Measurements from ENCODE around the gene SEC63. TPM values are rescaled to one million over a fixed set of nuclear protein-coding genes. Genes with fewer than 3 reads are reported as not detected.
"Not testable (repeated sequence)": the region's sequence is repeated elsewhere in the genome, so short reads cannot be mapped to it uniquely, and the experiment has no call there.

The SEC63 gene
- total RNA-seq, 1 experiment from 2014 or later, result 19.2 TPM

DNA sequence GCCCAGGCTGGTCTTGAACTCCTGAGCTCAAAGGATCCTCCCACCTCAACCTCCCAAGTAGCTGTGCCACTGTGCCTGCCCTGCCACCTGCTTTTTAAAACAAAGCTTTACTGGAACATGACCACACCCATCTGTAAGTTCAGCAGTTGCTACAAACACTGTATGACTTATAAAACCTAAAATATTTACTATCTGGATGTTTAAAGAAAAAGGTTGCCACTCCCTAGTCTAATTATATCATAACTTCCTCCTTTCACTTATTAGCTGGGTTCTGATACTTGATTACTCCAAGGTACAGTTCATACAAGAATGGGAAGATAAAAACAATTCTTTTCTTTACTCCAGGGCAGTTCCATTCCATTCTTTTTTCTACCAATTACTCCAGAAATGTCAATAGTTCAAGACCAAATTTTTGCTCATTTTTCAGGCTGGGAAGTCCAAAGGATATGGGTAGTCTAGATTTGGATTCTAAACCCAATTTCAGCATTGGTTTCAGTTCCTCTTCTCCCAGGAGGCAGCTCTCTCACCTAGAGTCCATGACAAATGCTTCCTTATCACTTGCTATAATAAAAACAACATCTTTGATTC lies 63.1 kb downstream of the SEC63 start:
- Histone ChIP-seq H3K9me3 (peaks cover 7% of the 10 kb centered on the region), H3K27me3 (no peaks in the 10 kb centered on the region), H3K36me3 (peaks cover 86% of the 10 kb centered on the region), H3K4me3 (no peak overlapping the region)
- DNase-seq, result no peak

DNA sequence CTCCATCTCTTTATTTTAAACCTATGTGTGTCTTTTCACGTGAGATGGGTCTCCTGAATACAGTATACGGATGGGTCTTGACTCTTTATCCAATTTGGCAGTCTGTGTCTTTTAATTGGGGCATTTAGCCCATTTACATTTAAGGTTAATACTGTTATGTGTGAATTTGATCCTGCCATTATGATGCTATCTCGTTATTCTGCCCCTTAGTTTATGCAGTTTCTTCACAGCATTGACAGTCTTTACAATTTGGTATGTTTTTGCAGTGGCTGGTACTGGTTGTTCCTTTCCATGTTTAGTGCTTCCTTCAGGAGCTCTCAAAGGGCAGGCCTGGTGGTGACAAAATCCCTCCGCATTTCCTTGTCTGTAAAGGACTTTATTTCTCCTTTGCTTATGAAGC lies 67.6 kb downstream of the SEC63 start:
- not testable (repeated sequence) for H3K9me3 ChIP-seq, H3K4me3 ChIP-seq, H3K27me3 ChIP-seq, DNase-seq
- H3K36me3 ChIP-seq, result peaks cover 89% of the 10 kb centered on the region

DNA sequence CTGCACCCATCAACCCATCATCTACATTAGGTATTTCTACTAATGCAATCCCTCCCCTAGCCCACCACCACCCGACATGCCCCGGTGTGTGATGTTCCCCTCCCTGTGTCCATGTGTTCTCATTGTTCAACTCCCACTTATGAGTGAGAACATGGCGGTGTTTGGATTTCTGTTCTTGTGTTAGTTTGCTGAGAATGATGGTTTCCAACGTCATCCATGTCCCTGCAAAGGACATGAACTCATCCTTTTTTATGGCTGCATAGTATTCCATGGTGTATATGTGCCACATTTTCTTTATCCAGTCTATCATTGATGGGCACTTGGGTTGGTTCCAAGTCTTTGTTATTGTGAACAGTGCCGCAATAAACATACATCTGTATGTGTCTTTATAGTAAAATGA lies 72.1 kb downstream of the SEC63 start:
- H3K4me3 ChIP-seq, H3K9me3 ChIP-seq, DNase-seq, H3K27me3 ChIP-seq: not testable (repeated sequence)
- peaks cover 81% of the 10 kb centered on the region for H3K36me3 ChIP-seq

DNA sequence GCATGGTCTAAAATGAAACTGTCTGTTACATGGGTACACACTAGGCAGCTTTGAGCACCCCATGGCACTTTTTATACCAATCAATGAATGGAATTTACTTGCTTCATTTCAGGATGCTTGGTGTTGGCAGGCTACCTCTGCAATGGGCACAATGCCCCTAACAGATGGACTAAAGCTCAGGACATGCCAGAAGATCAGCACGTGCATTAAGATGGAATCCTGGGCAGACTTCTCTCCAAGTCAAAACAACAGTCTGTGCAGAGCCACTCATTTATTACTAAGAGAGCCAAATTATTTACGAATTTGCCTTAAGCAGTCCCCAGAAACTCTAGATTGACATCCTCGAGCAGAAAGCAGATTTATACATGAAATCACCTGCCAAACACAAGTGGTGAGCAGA lies 78.1 kb downstream of the SEC63 start:
- DNase-seq, result peak; percentile 53
- Histone ChIP-seq H3K4me3 (no peak overlapping the region), H3K27me3 (no peaks in the 10 kb centered on the region), H3K36me3 (peaks cover 85% of the 10 kb centered on the region), H3K9me3 (no peaks in the 10 kb centered on the region)

DNA sequence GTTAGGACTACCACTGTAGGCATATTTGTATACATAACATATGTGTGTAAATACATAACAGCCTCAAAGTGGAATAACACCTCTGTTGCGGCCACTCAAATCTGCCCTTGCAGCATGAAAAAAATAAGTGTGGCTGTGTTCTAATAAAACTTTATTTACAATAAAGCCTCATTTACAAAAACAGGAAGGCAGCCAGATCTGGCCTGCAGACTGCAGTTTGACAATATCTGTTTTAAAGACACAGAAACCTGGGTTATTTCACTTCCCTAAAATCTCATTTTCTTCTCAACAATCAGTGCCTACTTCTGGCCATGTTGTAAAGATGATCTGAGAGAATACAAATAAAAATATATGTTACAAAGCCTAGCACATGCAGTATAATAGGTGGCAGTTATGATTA lies 80.0 kb downstream of the SEC63 start:
- no peaks in the 10 kb centered on the region for H3K9me3 ChIP-seq
- H3K36me3 ChIP-seq, result peaks cover 85% of the 10 kb centered on the region
- no peaks in the 10 kb centered on the region for H3K27me3 ChIP-seq
- no peak for DNase-seq
- H3K4me3 ChIP-seq, result no peak overlapping the region

DNA sequence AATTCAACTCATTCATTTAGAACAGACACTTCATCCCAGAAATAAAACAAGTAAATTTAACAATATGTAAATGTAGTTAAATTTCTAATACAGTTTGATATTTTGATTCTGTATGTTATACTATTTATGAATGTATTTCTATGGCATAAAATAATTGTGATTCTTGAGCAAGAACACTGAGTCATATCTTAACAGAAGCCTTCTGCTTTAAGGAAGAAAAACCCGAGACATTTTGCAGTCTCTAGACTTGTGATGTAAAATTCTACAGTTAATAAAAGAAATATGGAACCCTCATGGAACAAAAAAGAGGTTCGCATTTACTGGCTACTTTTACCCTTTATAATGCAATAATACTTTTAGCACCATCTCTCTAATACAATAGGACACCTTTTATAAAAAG lies 86.0 kb downstream of the SEC63 start:
- DNase-seq, result no peak
- Histone ChIP-seq H3K27me3 (no peaks in the 10 kb centered on the region), H3K36me3 (peaks cover 78% of the 10 kb centered on the region), H3K9me3 (no peaks in the 10 kb centered on the region), H3K4me3 (no peak overlapping the region)

DNA sequence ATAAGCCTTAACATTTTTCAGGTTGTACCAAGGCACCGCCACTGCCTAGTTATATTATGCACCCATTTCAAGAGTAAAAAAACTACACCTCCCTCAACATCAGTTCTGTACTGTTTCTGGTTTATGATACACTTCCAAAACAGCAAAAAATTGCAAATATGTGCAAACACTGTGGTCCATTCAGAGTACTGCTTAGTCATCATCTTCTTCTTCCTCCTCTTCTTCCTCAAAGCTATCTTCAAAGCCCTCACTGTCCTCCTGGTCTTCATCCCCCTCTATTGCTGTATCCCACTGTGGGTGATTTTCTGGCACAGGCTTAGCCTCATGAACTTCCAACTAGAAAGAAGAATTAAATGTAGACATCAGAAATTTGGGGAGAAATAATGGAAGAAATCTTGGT lies 86.5 kb downstream of the SEC63 start:
- DNase-seq, H3K9me3 ChIP-seq, H3K4me3 ChIP-seq, H3K27me3 ChIP-seq: not testable (repeated sequence)
- H3K36me3 ChIP-seq, result peaks cover 78% of the 10 kb centered on the region

DNA sequence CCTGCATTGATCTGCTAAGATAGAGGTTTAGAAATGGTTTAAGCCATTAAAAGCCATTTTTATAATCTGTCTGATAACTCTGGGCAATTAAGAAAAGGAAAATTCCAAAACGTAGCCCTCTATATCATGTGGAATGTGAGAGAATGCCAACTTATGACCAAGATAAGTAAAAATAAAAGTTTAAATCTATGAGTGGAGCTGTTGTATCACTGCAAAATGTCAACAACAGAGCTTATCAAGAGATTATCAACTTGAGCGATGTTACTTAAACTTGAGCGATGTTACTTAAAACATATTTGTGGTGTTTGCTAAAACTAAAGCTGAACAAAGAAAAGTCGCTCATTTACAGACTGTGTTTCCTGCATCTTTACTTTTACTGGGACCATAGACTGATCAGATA lies 87.0 kb downstream of the SEC63 start:
- H3K36me3 ChIP-seq, result peaks cover 80% of the 10 kb centered on the region
- no peaks in the 10 kb centered on the region for H3K9me3 ChIP-seq
- no peaks in the 10 kb centered on the region for H3K27me3 ChIP-seq
- H3K4me3 ChIP-seq, result no peak overlapping the region
- no peak for DNase-seq

DNA sequence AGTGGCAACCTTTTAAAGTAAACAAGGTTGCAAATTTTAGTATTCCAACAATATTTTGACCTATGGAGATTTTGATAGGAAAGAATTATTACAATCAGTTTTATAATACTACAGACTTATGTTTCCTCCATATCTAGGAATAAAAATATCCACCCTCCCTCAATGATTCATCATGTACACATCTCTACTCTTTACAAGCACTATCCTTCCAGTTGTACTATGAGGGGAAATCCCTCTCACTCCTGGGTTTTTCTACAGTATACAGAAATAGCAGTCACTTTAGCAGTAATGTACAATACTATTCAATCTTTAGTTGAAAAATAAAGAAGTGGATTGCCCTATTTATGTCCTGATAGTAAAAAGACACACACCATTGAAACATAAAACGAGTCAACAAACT lies 87.6 kb downstream of the SEC63 start:
- Histone ChIP-seq H3K9me3 (no peaks in the 10 kb centered on the region), H3K27me3 (no peaks in the 10 kb centered on the region), H3K4me3 (no peak overlapping the region), H3K36me3 (peaks cover 77% of the 10 kb centered on the region)
- no peak for DNase-seq

DNA sequence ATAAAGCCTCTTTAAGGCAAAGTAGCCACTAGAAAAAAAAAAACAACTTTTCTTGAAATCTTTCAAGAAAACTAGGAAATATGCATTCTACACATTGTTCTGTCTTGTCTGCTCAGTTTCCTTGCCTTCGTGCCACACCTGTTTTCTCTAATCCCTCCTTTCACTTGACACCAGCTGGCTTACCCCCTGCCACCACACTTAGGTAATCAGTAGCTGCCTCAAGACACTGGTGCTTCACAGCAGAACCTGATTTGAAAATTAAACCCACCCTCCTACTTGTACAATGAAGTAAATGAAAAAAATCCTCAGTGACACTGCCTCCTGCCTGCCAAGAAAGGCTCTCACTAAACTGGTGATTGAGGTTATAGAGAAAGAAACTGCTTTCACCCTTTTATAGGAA lies 88.1 kb downstream of the SEC63 start:
- DNase-seq, result no peak
- H3K36me3 ChIP-seq, result peaks cover 72% of the 10 kb centered on the region
- no peaks in the 10 kb centered on the region for H3K27me3 ChIP-seq
- H3K4me3 ChIP-seq, result no peak overlapping the region
- H3K9me3 ChIP-seq, result no peaks in the 10 kb centered on the region

DNA sequence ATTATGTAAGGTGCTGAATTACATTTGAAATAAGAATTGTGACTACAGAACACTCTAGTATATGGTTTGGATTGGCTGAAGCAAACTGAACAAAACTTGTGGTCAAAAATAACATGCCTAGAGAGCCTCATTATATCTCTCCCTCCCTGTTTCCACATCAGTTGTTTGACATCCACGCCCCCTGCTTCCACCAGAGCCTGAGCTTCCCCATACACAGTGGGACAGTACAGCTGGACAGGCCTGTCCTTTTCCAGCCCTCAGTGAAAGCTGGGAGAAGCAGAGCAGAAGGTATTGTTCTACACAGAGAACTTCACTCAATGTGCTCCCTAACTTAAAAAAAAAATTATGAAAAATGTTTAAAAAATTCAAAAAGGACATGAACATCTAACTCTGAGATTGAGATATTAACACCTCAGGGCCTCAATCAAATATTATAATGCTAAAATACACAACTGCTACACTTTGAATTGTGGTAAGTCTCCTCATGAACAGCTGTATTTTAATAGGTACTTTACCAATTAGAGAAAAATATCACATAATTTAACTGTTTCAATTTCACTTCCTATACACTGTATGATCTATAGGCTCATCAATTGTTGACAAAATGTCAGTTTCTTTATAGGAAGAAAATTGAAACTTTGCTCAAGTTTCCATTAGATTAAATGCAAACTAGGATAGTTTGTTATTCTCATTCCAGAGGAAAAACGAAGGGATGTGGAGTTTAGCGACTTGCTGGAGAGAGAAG lies 89.0 kb downstream of the SEC63 start:
- H3K9me3 ChIP-seq, result no peaks in the 10 kb centered on the region
- DNase-seq, result no peak
- no peak overlapping the region for H3K4me3 ChIP-seq
- H3K27me3 ChIP-seq, result no peaks in the 10 kb centered on the region
- H3K36me3 ChIP-seq, result peaks cover 67% of the 10 kb centered on the region

DNA sequence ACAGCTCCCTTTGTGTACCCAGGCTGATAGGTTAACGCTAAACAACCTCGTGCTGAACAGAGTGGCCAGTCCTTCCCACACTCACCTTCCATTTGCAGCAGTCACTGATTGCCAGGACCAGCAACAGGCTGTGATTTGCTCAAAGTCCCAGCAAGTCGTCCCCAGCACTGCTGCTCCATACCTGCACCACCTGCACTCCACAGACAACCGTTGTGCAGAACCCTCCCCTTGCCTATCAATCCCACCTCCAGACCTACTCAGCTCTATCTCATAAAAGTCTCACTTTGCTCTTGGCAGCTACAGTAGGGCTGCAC lies 90.7 kb downstream of the SEC63 start:
- no peak overlapping the region for H3K4me3 ChIP-seq
- no peaks in the 10 kb centered on the region for H3K27me3 ChIP-seq
- H3K9me3 ChIP-seq, result no peaks in the 10 kb centered on the region
- peaks cover 52% of the 10 kb centered on the region for H3K36me3 ChIP-seq
- no peak for DNase-seq

DNA sequence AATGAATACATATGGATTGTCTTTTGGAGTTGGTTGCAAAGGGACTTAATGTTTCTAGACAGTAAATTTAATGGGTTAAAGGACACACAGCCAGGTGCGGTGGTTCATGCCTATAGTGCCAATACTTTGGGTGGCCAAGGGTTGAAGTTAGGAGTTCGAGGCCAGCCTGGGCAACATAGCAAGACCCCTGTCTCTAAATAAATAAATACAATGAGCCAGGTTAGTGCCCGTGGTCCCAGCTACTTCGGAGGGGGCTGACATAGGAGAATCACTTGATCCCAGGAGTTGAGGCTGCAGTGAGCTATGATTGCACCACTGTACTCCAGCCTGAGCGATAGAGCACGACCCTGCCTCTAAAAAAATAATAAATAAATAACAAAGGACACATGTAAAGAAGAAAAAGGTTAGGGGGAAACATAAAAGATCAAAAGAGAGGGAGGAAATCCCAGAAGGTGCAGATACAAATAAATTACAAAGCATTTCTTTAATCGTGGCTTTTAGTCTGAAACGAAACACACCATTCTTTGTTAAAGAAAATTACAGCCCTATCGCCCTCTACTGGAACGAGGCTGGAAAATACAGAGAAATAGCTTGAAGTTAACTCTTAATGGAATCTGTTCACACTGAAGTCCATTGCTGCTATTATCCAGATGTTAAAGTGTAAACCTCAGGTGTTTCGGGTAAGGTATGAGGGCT lies 91.3 kb downstream of the SEC63 start:
- Histone ChIP-seq H3K27me3 (no peaks in the 10 kb centered on the region), H3K9me3 (no peaks in the 10 kb centered on the region), H3K36me3 (peaks cover 47% of the 10 kb centered on the region), H3K4me3 (no peak overlapping the region)
- DNase-seq, result no peak

DNA sequence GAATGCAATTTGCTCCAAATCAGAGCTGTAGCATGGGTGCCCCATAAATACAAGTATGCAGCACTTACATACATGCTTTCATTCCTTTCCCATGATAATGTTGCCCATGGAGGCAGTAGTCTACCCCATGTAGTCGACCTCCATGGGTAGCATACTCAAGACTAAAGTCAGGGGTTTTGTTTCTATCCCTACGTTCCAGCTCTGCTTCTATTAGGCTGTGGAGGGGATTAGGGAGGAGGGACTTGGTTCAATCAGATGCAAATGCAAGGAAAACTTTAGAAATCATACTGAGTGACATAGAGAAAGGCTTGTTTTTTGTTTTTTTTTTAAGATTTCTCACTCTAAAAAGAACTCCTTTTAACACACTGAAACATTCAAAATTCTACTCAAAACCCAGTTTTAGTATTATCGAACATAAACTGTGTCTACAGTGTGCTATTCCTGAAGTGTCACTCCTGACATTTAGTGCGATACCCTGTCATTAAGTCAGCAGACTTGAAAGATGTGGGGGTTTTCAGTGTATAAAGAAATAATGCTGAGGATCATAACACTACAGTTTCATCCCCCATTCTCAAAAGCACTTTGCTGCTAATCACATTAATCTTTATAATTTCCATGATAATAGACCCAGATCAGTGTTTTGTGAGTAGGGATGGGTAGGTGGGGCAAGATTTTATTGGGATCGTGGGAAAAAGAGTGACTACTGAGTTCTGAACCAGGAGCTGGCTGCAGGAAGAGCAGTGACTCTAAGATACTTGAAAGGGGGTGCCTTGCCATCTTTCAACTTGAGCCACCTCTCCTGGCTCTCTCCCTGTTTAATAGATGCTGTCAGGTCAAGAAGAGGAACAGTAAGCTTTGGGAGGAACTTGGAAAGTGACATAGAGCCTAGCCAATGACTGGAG lies 93.5 kb downstream of the SEC63 start:
- no peak overlapping the region for H3K4me3 ChIP-seq
- no peaks in the 10 kb centered on the region for H3K27me3 ChIP-seq
- no peak for DNase-seq

DNA sequence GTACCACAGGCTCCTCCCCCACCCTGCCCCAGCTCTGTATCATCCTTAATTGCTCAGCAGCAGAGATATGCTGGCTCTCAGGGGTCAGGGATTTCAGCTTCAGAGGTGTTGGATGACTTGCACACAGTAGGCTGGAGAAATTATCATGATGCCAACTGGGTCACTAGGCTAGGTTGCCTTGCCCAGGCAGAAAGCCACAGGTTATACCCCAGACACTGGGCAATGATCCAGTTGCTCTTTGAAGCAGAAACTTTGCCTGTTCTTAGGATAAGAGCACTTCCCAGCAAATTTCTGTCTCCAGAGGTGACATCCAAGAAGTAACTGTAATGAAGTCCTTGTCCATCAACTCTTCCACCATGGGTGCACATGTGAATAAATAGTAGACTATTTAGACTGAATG lies 95.6 kb downstream of the SEC63 start:
- H3K36me3 ChIP-seq, result peaks cover 16% of the 10 kb centered on the region
- H3K4me3 ChIP-seq, result no peak overlapping the region
- H3K9me3 ChIP-seq, result no peaks in the 10 kb centered on the region
- no peaks in the 10 kb centered on the region for H3K27me3 ChIP-seq
- DNase-seq, result peak; percentile 10

More for the DNA sequence above, 93.5 kb downstream of the SEC63 start:
- Histone ChIP-seq H3K36me3 (peaks cover 30% of the 10 kb centered on the region), H3K9me3 (no peaks in the 10 kb centered on the region)

DNA sequence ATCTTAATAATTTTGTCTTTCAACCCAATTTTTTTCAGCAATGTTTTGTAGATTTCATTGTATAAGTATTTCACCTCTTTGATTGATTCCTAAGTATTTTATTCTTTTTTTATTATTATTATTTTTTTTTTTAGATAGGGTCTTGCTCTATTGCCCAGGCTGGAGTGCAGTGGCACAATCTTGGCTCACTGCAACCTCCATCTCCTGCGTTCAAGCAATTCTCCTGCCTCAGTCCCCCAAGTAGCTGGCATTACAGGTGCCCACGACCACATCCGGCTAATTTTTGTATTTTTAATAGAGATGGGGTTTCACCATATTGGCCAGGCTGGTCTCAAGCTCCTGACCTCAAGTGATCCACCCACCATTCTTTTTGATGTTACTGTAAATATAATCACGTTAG lies 97.0 kb downstream of the SEC63 start:
- H3K9me3 ChIP-seq, result not testable (repeated sequence)

DNA sequence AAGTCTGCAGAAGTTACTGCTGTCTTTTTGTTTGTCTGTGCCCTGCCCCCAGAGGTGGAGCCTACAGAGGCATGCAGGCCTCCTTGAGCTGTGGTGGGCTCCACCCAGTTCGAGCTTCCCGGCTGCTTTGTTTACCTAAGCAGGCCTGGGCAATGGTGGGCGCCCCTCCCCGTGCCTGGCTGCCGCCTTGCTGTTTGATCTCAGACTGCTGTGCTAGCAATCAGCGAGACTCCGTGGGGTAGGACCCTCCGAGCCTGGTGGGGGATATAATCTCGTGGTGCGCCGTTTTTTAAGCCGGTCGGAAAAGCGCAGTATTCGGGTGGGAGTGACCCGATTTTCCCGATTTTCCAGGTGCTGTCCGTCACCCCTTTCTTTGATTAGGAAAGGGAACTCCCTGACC lies 97.9 kb downstream of the SEC63 start:
- DNase-seq, H3K4me3 ChIP-seq, H3K27me3 ChIP-seq, H3K9me3 ChIP-seq, H3K36me3 ChIP-seq: not testable (repeated sequence)

More for the DNA sequence above, 97.0 kb downstream of the SEC63 start:
- H3K27me3 ChIP-seq, H3K4me3 ChIP-seq, H3K36me3 ChIP-seq, DNase-seq: not testable (repeated sequence)

All from MG63 (cell line).